Vagina (tissue), 2 donors: ENCODE data around the gene MUTYH.

Experiments used
- CTCF ChIP-seq, 3 experiments: fragments of 450-650 bp in 2 of 3; fragments of 200-600 bp in 1 of 3; sonication (generic) in 1 of 3; IDR thresholded peaks; one replicate each; pipeline ENCODE4 v1.5.1; 2017 to 2019; ENCODE audit warnings: antibody characterized with exemption in 3 of 3, mild to moderate bottlenecking in 2 of 3, moderate library complexity in 2 of 3
- POLR2A ChIP-seq, 2 donors: fragments of 450-650 bp; IDR thresholded peaks; one replicate each; pipeline ENCODE4 v1.6.1; 2017; ENCODE audit warnings: antibody characterized with exemption in 2 of 2, mild to moderate bottlenecking in 2 of 2, moderate library complexity in 2 of 2
- POLR2AphosphoS5 ChIP-seq, 2 donors: sonication (generic); formaldehyde crosslinking; IDR thresholded peaks; one replicate each; pipeline ENCODE4 v1.9.0; 2017; ENCODE audit warnings: antibody characterized with exemption in 2 of 2, mild to moderate bottlenecking in 2 of 2, low read depth in 1 of 2; ENCODE audit not compliant: insufficient read depth in 1 of 2

DNA sequence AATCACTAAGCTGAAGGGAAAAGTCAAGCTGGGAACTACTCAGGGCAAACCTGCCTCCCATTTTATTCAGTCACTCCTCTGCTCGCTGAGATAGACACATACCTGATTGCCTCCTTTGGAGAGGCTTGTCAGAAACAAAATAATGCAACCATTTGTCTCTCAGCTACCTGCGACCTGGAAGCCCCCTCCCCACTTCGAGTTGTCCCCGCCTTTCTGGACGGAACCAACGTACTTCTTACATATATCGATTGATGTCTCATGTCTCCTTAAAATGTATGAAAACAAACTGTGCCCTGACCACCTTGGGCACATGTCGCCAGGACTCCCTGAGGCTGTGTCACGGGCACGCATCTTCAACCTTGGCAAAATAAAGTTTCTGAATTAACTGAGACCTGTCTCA, 35.0 kb downstream of the MUTYH start:
- TF ChIP-seq POLR2A (IDR thresholded peaks at IDR 0.05), result no peak
- no peak for TF ChIP-seq POLR2AphosphoS5 (IDR thresholded peaks at IDR 0.05; ENCODE audit: insufficient read depth in 1 of 2, low read depth in 1 of 2)
- no peak for TF ChIP-seq CTCF (IDR thresholded peaks at IDR 0.05)
